PC-9 (cell line): Measurements from ENCODE around the gene SDHA.
"Not testable (repeated sequence)": the region's sequence is repeated elsewhere in the genome, so short reads cannot be mapped to it uniquely, and the experiment has no call there.

ENCODE experiments used
- CTCF ChIP-seq: fragments of 200-600 bp; sonication (generic); conservative IDR thresholded peaks from 2 replicates; pipeline ENCODE4 v1.6.1; 2017; ENCODE audit warnings: mixed run types, antibody characterized with exemption, mild to moderate bottlenecking, moderate library complexity
- EZH2 ChIP-seq: fragments of 200-600 bp; sonication (generic); IDR thresholded peaks from 2 replicates; pipeline ENCODE4 v1.8.0; 2017; ENCODE audit warnings: antibody characterized with exemption, low read depth

- not testable (repeated sequence) for TF ChIP-seq CTCF, EZH2
These were observed 17.4 kb downstream of the SDHA start for GRCh38 chr5:235527-235926.
